ENCODE data around the gene MAGI1. TPM values are rescaled to one million over a fixed set of nuclear protein-coding genes. Genes with fewer than 3 reads are reported as not detected.

Gene MAGI1
- total RNA-seq, 1 experiment from 2014 or later = 58.2 TPM

DNA sequence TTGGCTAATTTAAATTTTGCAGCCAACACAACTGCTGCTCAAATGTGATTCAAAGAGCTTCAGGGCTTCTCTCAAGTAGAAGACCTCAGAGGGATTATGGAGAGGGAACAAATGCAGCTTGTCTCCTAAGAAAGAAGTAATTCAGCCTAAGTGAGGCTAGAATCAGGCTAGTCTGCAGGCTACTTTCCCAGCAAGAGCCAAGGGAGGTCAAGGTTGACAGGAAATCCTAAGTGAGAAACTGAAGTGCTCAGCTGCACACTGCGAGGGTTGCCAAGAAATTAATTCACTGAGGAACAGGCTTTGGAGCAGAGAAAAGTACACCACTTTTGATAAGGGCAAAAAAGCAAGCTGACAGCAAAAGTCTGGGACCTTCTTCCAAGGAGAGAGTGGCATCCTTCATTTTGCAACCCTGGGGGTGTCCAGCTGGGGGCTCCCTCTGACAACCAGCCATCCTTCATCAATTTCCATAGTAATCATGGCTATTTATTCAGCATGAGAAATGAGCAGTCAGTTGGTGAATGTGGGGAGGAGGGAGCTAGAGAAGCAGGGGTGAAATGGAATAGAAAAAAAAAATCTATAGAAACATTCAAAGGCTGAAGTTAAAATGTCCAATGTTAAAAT, 704.6 kb downstream of the MAGI1 start:
- Mint-ChIP-seq H3K4me1 (peaks cover 13% of the 10 kb centered on the region), H3K36me3 (no peaks in the 10 kb centered on the region), H3K9me3 (peaks cover 3% of the 10 kb centered on the region; the same call in 1 of the 2 replicates), H3K4me3 (no peak overlapping the region), H3K27me3 (ENCODE audit: low read depth) (no peaks in the 10 kb centered on the region; the same call in 1 of the 2 replicates), H3K27ac (no peak overlapping the region)
- peak; percentile 50 for DNase-seq (ENCODE audit: low spot score)
- peak; percentile 72 for ATAC-seq
- TF ChIP-seq, protein P1, sequence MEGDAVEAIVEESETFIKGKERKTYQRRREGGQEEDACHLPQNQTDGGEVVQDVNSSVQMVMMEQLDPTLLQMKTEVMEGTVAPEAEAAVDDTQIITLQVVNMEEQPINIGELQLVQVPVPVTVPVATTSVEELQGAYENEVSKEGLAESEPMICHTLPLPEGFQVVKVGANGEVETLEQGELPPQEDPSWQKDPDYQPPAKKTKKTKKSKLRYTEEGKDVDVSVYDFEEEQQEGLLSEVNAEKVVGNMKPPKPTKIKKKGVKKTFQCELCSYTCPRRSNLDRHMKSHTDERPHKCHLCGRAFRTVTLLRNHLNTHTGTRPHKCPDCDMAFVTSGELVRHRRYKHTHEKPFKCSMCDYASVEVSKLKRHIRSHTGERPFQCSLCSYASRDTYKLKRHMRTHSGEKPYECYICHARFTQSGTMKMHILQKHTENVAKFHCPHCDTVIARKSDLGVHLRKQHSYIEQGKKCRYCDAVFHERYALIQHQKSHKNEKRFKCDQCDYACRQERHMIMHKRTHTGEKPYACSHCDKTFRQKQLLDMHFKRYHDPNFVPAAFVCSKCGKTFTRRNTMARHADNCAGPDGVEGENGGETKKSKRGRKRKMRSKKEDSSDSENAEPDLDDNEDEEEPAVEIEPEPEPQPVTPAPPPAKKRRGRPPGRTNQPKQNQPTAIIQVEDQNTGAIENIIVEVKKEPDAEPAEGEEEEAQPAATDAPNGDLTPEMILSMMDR (IDR thresholded peaks at IDR 0.05) = 0 out of 2 replicates have a peak, but pooled peaks have one; percentile 23
- no peak for TF ChIP-seq ZNF416 (CRISPR knock-in tag; IDR thresholded peaks at IDR 0.05)
- TF ChIP-seq, protein P2, sequence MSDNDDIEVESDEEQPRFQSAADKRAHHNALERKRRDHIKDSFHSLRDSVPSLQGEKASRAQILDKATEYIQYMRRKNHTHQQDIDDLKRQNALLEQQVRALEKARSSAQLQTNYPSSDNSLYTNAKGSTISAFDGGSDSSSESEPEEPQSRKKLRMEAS (CRISPR knock-in tag; IDR thresholded peaks at IDR 0.05) = no peak
- ChIA-PET CTCF (interaction anchor here (0.6 to 2.5 kb wide), 22 partner anchors 8 to 797 kb away, joined by 3 to 26 read pairs (median 3); no protein-coding TSS in a partner anchor), POLR2A (no interaction called here)

DNA sequence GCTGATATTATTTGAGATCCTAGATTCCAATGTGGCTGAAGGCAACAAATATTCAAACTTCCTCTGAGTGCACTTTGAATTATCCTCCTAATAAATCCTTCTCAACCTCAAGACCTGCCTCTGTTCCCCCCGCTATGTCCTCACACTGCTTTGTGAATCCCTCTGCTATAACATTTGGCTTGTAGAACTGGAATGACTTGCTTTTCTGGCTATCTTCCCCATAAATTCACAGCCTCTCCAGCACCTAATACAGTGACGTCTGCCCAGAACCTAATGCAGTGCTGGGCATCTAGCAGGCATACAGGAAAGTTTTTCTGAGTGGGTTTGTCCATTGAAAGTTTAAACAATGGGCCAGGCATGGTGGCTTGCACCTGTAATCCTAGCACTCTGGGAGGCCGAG, 707.0 kb downstream of the MAGI1 start:
- no peak for TF ChIP-seq ZNF317 (CRISPR knock-in tag; IDR thresholded peaks at IDR 0.05; ENCODE audit: borderline replicate concordance, low read depth)
- TF ChIP-seq PRRX2 (CRISPR knock-in tag; IDR thresholded peaks at IDR 0.05) = no peak
- no peak for TF ChIP-seq KAT7 (CRISPR knock-in tag; IDR thresholded peaks at IDR 0.05; ENCODE audit: borderline replicate concordance)
- no peak for TF ChIP-seq E2F1 (CRISPR knock-in tag; IDR thresholded peaks at IDR 0.05)
- TF ChIP-seq ZNF121 (CRISPR knock-in tag; IDR thresholded peaks at IDR 0.05) = no peak
- no peak for TF ChIP-seq EMX1 (CRISPR knock-in tag; IDR thresholded peaks at IDR 0.05)
- TF ChIP-seq TCF7 (CRISPR knock-in tag; IDR thresholded peaks at IDR 0.05; ENCODE audit: low read depth) = no peak
- DNase-seq (ENCODE audit: low spot score) (no peak), ATAC-seq (no peak)
- Mint-ChIP-seq H3K27me3 (ENCODE audit: low read depth) (no peaks in the 10 kb centered on the region; the same call in none of the 2 replicates), H3K27ac (no peak overlapping the region), H3K36me3 (no peaks in the 10 kb centered on the region), H3K4me3 (no peak overlapping the region), H3K4me1 (peaks cover 13% of the 10 kb centered on the region), H3K9me3 (peaks cover 3% of the 10 kb centered on the region; the same call in 1 of the 2 replicates)
- POLR2A ChIA-PET = no interaction called here
- CTCF ChIA-PET = interaction anchor here (0.7 to 1.6 kb wide), 2 partner anchors 11 to 801 kb away, joined by 3 to 7 read pairs; no protein-coding TSS in a partner anchor

GRCh38 chr3:65330072-65330471, 708.6 kb downstream of the MAGI1 start:
- no peak for ATAC-seq
- H3K27me3 Mint-ChIP-seq (ENCODE audit: low read depth) = no peaks in the 10 kb centered on the region; the same call in 1 of the 2 replicates
- no peak for DNase-seq (ENCODE audit: low spot score)
- H3K4me1 Mint-ChIP-seq = peaks cover 13% of the 10 kb centered on the region
- CTCF ChIA-PET = interaction anchor here (1.3 to 2.1 kb wide), 2 partner anchors 12 to 800 kb away, joined by 3 to 6 read pairs; no protein-coding TSS in a partner anchor
- POLR2A ChIA-PET = no interaction called here
- H3K4me3 Mint-ChIP-seq = no peak overlapping the region
- H3K9me3 Mint-ChIP-seq = no peaks in the 10 kb centered on the region
- no peak overlapping the region for H3K27ac Mint-ChIP-seq
- H3K36me3 Mint-ChIP-seq = no peaks in the 10 kb centered on the region
- TF ChIP-seq, protein P3, sequence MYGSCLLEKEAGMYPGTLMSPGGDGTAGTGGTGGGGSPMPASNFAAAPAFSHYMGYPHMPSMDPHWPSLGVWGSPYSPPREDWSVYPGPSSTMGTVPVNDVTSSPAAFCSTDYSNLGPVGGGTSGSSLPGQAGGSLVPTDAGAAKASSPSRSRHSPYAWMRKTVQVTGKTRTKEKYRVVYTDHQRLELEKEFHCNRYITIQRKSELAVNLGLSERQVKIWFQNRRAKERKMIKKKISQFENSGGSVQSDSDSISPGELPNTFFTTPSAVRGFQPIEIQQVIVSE (CRISPR knock-in tag; IDR thresholded peaks at IDR 0.05; ENCODE audit: borderline replicate concordance) = no peak
- TF ChIP-seq JUN (CRISPR knock-in tag; IDR thresholded peaks at IDR 0.05) (no peak), ATF1 (CRISPR knock-in tag; IDR thresholded peaks at IDR 0.05) (no peak), ESRRA (CRISPR knock-in tag; IDR thresholded peaks at IDR 0.05; ENCODE audit: borderline replicate concordance) (no peak), NR1H2 (CRISPR knock-in tag; IDR thresholded peaks at IDR 0.05) (no peak), ARID4B (CRISPR knock-in tag; IDR thresholded peaks at IDR 0.05; ENCODE audit: borderline replicate concordance) (no peak), PREB (CRISPR knock-in tag; IDR thresholded peaks at IDR 0.05; ENCODE audit: borderline replicate concordance) (no peak)
- TF ChIP-seq, protein P2 (CRISPR knock-in tag; IDR thresholded peaks at IDR 0.05) = no peak
- TF ChIP-seq, protein P4, sequence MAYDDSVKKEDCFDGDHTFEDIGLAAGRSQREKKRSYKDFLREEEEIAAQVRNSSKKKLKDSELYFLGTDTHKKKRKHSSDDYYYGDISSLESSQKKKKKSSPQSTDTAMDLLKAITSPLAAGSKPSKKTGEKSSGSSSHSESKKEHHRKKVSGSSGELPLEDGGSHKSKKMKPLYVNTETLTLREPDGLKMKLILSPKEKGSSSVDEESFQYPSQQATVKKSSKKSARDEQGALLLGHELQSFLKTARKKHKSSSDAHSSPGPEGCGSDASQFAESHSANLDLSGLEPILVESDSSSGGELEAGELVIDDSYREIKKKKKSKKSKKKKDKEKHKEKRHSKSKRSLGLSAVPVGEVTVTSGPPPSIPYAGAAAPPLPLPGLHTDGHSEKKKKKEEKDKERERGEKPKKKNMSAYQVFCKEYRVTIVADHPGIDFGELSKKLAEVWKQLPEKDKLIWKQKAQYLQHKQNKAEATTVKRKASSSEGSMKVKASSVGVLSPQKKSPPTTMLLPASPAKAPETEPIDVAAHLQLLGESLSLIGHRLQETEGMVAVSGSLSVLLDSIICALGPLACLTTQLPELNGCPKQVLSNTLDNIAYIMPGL (CRISPR knock-in tag; IDR thresholded peaks at IDR 0.05) = no peak

Measured in WTC11 (cell line).